Activated CD4-positive, alpha-beta T cell treated with anti-CD3 and anti-CD28 coated beads for 48 hours (primary cell): ENCODE measurements around the gene CFAP73.

Source experiments
- DNase-seq: peaks from one replicate; pipeline ENCODE4 v3.0.0-alpha.2; 2020

The CFAP73 gene

GRCh38 chr12:113142886-113143332 lies 6.6 kb upstream of the CFAP73 start:
- no peak for DNase-seq

- DNase-seq = no peak
Measured at GRCh38 chr12:113143959-113144358, 5.6 kb upstream of the CFAP73 start.

DNA sequence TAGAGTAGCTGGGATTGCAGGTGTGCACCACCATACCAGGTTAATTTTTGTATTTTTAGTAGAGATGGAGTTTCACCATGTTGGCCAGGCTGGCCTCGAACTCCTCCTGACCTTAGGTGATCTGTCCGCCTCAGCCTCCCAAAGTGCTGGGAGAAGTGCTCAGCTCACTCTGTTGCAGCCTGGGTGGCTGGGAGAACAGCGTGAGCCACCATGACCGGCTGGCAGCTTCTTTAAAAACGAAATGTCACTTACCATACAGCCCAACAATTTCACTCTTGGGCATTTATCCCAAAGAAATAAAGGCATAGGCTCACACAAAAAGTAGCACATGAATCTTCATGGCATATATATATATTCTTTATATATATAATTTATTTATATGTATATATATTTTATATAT lies 4.7 kb upstream of the CFAP73 start:
- no peak for DNase-seq

DNA sequence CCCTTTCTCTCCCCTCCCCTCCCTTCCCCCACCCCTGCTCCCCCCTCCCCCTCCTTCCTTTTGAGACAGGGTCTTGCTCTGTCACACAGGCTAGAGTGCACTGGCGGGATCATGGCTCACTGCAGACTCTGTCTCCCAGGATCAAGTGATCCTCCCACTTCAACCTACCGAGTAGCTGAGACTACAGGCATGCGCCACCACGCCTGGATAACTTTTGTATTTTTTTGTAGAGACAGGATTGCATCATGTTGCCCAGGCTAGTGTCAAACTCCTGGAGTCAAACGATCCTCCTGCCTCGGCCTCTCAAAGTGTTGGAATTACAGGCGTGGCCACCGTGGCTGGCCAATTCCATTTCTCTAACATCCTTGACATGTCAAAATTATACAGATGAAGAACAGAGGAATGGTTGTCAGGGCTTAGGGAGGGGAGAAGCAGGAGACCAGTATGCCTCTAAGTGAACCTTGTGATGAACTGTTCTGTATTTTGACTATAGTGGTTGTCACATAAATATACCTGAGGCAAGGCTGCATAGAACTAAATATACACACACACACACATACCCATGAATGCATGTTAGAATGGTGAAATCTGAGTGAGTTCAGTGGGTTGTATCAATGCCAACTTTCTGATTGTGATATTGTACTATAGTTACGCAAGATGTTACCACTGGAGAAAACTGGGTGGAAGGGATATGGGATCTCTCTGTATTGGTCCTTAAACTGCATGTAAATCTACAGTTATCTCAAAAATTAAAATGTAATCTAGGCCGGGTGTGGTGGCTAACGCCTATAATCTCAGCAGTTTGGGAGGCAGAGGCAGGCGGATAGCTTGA lies 3.6 kb upstream of the CFAP73 start:
- DNase-seq = no peak

- DNase-seq = no peak
Measured at GRCh38 chr12:113146999-113147398, 2.5 kb upstream of the CFAP73 start.

GRCh38 chr12:113151655-113152054 lies 2.1 kb downstream of the CFAP73 start:
- DNase-seq = no peak

GRCh38 chr12:113152196-113152834 lies 2.8 kb downstream of the CFAP73 start:
- no peak for DNase-seq

- DNase-seq = peak; percentile 73
Measured at GRCh38 chr12:113152835-113153814, 3.6 kb downstream of the CFAP73 start.

DNA sequence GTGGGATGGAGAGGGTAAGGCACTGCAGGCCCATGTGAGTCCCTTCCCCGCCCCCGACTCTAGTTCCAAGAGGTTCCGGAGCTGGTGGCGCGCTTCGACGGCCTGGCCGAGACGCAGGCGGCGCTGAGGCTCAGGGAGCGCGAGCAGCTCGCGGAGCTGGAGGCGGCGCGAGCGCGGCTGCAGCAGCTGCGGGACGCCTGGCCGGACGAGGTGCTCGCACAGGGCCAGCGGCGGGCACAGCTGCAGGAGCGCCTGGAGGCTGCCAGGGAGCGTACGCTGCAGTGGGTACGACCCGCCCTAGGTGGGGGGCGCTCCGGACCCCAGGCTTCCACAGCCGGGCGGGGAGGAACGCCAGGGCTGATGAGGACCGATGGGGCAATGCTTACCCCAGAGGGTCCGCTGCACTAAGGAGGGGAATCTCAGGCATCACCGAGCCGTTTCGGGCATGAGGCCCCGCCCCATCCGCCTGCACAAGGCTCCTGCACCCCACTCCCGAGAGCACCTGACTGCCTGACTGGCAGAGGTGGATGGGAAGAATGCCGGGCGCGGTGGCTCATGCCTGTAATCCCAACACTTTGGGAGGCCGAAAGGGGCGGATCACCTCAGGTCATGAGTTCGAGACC lies 4.9 kb downstream of the CFAP73 start:
- DNase-seq = peak; percentile 46

- no peak for DNase-seq
Measured at GRCh38 chr12:113155060-113155459, 5.5 kb downstream of the CFAP73 start.

GRCh38 chr12:113155646-113156045 lies 6.1 kb downstream of the CFAP73 start:
- no peak for DNase-seq

DNA sequence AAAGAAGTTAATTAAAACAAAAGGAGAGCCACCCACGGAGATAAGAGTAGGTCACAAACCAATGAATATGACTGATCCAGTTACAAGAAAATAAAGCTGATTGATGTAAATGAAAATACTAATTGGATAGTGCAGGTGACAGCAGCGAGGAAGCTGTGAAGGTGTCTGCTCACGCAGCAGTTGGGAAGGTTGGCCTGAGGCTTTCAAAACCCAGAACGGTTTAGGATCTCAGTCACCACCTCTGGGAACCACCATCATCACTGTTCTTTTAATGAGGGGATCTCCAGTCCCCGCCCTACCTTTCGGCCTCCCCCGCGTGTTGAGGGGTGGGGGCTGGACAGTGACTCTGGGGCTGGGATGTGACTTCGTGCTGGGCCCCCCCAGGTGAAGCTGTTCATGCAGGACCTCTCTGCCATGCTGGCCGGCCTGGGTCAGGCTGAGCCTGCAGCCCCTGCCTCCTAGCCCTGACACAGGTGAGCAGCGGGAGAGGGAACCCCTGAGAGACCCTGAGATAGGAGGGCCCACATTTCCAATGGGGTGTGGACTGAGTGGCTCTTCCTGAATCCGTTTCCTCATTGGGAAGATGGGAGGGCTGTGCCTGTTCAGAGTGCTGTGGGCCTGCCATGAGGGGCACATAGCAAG lies 7.8 kb downstream of the CFAP73 start:
- DNase-seq = no peak

DNA sequence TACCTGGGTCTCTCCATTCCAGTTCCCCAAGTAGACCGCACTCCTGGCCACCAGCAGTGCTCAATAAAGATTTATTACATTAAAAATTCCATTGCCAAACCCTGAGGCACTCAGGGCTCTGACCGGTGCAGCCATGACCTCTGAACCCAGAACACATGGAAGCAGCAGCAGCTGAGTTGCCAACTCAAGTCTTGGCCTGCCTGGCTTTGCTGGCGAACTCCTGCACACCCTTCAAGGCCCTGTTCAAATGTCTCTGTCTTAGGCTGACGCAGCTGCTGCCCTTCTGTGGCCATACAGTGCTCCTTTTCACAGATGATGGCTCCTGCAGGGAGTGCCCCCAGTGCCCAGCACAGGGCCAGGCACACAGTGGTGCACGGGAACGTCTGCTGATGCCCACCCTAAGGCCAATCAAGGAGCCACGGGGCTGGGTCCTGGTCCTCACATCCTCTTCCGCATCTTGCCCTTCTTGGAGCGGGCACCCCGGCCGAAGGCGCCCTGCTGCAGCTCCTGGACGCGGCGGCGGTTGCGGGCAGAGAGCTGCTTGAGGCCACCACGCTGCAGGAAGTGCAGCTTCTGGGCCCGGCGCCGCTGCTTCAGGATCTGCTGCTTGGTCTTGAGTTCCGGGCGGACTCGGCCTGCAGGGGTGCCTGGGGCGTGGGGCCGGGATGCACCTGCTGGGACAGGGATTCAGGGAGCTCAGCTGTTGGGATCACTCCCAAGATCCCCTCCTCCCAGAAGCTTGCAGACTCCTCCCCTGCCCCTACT lies 9.1 kb downstream of the CFAP73 start:
- no peak for DNase-seq

- DNase-seq = no peak
Measured at GRCh38 chr12:113159937-113160336, 10.4 kb downstream of the CFAP73 start.

DNA sequence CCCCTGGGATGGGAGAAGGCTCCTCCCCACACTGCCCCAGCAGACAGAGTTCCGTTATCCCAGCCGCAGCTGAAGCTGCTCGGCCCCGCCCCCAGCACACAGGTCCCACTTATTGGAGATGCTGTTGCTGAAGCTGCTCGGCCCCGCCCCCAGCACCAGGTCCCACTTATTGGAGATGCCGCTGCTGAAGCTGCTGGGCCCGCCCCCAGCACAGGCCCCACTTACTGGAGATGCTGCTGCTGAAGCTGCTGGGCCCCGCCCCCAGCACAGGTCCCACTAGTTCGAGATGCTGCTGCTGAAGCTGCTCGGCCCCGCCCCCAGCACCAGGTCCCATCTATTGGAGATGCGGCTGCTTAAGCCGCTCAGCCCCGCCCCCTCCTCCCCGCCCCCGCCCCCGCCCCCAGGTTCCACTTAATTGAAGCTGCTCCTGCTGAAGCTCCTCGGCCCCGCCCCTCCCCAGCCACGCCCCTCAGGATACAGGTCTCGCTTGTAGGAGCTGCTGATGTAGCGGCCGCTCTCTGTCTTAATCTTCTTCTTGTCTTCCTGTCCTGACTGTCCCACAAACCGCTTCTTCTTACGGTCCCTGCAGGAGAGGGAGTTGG lies 12.0 kb downstream of the CFAP73 start:
- peak; percentile 52 for DNase-seq

- no peak for DNase-seq
Measured at GRCh38 chr12:113162102-113163029, 12.8 kb downstream of the CFAP73 start.

DNA sequence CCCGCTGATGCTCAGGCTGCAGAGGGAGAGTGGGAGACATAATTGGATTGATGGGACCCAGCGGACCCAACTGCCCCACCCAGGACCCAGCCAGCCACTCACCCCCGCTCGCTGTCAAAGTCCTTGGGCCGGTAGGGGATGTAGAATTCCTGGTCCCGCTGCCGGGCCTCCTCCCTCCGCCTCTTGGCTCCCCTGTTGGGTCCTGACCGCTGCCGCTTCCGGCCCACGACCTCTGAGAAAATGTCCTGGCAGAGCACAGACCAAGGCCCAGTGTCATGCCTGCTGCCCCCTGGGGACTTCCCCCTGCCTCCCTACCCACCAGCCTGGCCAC lies 13.5 kb downstream of the CFAP73 start:
- no peak for DNase-seq

GRCh38 chr12:113164014-113164413 lies 14.5 kb downstream of the CFAP73 start:
- no peak for DNase-seq

- DNase-seq = no peak
Measured at GRCh38 chr12:113165521-113166450, 16.3 kb downstream of the CFAP73 start.
